ENCODE measurements around the gene DNAJC17.

DNAJC17 gene

DNA sequence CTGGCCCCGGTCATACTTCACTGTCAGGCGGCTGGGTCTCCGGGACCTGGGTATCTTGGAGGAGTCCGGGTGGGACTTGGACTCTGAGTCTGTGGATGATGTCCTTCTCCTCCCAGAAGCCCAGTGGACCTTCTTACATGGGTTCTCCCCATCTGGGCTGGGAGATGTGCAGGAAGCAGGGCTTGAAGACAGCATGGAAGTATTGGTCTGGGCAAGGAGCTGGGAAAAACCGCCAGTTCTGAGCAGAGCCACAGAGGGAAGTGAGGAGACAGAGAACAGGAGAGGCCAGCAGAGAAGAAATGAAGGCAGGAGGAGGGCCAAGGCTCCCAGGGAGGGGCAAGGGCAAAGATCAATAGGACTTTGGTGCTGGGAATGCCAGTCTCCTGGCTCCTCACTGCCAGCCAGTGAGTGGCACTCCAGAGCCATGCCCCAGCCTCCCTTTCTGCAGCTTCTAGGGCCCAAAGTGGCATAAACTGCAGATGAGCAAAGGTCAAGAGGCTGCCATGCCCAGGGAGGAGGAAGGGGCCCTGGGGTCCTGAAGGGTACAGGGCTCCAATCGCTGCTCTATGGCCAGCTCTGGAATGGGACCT lies 21.3 kb upstream of the DNAJC17 start, which contains the start of gene PPP1R14D:
Gene PPP1R14D (minus strand): TSS at position 262 of the 590 bp plus-strand sequence. CDS start 67 bp downstream, at position 195.
- H3K27me3 ChIP-seq (ENCODE audit: insufficient read depth, low read length) = no peaks in the 10 kb centered on the region
- H3K4me1 ChIP-seq (ENCODE audit: insufficient read depth, low read length) = no peaks in the 10 kb centered on the region
- H3K9me3 ChIP-seq (ENCODE audit: insufficient read depth, low read depth, low read length) = no peaks in the 10 kb centered on the region
- no peak within 1 kb of the TSS for H3K27ac ChIP-seq (ENCODE audit: low read length)
- H3K4me3 ChIP-seq (ENCODE audit: low read length) = no peak within 1 kb of the TSS
- no peaks in the 10 kb centered on the region for H3K36me3 ChIP-seq (ENCODE audit: insufficient read depth, low read depth, low read length)
- H3K9ac ChIP-seq (ENCODE audit: low read depth, low read length) = no peak within 1 kb of the TSS

DNA sequence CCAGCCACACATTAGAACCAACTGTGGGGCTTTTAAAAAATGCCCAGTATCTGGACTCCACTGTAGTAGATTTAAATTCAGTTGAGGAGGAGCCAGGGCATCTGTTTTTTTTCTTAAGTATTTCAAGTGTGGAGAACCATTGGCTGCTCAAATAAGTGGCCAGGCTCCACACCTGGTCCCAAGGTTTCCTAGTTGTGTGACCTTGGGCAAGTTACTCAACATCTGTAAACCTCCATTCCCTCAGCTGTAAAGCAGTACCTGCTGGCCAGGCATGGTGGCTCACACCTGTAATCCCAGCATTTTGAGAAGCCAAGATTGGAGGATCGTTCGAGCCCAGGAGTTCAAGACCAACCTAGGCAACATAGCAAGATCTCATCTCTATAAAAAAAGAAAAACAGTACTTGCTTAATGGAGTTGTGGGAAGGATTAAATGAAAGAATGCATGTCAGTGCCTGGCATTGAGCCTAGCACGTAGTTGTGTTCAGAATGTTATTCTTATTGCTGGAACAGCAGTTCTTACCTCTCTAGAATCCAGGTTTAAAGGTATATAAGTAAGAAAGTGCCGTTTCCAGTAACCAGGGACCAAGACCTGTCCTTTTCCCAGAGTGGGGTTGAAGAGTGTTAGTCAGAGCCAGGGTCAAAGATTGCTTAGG lies 19.3 kb upstream of the DNAJC17 start:
- no peaks in the 10 kb centered on the region for H3K36me3 ChIP-seq (ENCODE audit: insufficient read depth, low read depth, low read length)

DNA sequence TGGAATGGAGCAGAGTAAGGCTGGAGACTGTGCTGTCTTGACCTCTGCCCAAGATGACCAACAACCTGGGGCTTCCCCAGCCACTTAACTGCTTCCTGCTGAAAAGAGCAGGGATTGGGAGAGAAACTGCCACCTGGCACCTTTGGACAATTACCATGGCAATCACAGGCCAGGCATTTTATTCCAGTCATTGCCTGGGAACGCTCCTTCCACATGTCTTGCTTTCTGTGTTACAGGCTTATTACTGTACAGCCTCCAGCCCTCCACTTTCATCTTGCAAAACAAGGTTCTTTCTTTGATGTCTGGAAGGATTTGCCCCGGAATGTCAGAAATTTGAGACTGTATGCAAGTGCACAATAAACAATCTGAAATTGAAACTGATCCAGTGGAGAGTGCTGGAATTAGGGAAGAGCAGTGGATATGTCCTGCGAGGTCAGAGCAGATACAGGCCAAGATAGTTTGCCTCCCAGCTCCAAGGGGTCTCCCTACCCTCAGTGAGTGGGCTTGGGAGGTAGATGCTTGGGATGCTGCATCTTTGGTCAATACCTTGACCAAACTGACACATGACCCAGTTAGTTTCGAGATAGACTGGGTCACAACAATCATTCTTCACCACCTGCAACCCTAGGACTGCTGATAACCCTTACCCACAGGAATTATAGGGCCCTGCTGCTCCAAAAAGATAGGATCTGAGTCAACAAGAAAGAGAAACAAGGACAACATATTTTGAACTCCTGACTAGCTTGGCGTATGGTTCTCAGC lies 18.6 kb upstream of the DNAJC17 start:
- H3K4me3 ChIP-seq (ENCODE audit: low read length) = no peak overlapping the region
- no peak overlapping the region for H3K27ac ChIP-seq (ENCODE audit: low read length)
- no peaks in the 10 kb centered on the region for H3K9me3 ChIP-seq (ENCODE audit: insufficient read depth, low read depth, low read length)
- no peaks in the 10 kb centered on the region for H3K4me1 ChIP-seq (ENCODE audit: insufficient read depth, low read length)
- H3K9ac ChIP-seq (ENCODE audit: low read depth, low read length) = no peak overlapping the region
- H3K27me3 ChIP-seq (ENCODE audit: insufficient read depth, low read length) = no peaks in the 10 kb centered on the region
- H3K36me3 ChIP-seq (ENCODE audit: insufficient read depth, low read depth, low read length) = no peaks in the 10 kb centered on the region

More for the DNA sequence above, 19.3 kb upstream of the DNAJC17 start:
- no peak overlapping the region for H3K27ac ChIP-seq (ENCODE audit: low read length)
- H3K4me1 ChIP-seq (ENCODE audit: insufficient read depth, low read length) = no peaks in the 10 kb centered on the region
- no peaks in the 10 kb centered on the region for H3K27me3 ChIP-seq (ENCODE audit: insufficient read depth, low read length)
- H3K4me3 ChIP-seq (ENCODE audit: low read length) = no peak overlapping the region
- H3K9me3 ChIP-seq (ENCODE audit: insufficient read depth, low read depth, low read length) = no peaks in the 10 kb centered on the region
- no peak overlapping the region for H3K9ac ChIP-seq (ENCODE audit: low read depth, low read length)

DNA sequence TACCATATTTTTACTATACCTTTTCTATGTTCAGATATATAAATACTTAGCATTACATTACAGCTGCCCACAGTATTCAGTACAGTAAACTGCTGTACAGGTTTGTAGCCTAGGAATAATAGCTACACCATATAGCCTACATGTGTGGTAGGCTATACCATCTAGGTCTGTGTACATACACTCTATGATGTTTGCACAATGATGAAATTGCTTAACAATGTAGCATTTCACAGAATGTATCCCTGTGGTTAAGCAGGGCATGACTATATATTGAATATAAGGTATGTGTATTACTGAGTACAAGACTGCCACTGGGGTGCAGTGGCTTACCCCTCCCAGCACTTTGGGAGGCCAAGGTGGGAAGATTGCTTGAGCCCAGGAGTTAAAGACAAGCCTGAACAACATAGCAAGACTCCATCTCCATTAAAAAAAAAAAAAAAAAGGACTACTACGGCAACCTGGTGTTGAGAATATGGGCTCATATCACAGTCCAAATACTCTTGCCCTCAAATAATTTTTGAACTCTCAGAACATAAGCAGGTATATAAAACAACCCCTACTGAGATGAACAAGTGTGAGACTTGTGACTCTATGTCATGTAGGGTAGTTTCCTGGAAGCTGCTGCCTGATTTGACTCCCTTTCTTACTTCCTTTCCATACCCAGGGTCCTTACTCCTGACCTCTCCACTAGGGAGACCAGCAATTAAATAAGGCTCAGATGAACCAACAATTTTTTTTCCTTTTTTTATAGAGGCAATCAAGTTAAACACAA lies 16.5 kb upstream of the DNAJC17 start:
- Histone ChIP-seq H3K9me3 (ENCODE audit: insufficient read depth, low read depth, low read length) (no peaks in the 10 kb centered on the region), H3K27ac (ENCODE audit: low read length) (no peak overlapping the region), H3K9ac (ENCODE audit: low read depth, low read length) (no peak overlapping the region), H3K4me3 (ENCODE audit: low read length) (no peak overlapping the region), H3K4me1 (ENCODE audit: insufficient read depth, low read length) (no peaks in the 10 kb centered on the region), H3K27me3 (ENCODE audit: insufficient read depth, low read length) (no peaks in the 10 kb centered on the region), H3K36me3 (ENCODE audit: insufficient read depth, low read depth, low read length) (no peaks in the 10 kb centered on the region)

DNA sequence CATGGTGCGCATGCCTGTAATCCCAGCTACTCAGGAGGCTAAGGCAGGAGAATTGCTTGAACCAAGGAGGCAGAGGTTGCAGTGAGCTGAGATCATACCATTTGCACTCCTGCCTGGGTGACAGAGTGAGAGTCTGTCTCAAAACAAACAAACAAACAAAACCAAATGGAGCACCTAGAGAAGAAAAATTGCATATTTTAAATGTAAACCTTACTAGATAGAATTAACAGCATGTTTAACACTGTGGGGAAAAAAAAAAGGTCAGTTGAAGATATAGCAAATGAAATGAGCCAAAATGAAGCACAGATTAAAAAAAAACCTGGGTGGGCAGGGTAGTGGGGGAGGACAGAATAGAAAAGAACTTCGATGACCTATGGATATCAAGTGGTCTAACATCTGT lies 13.9 kb upstream of the DNAJC17 start:
- Histone ChIP-seq H3K4me3 (ENCODE audit: low read length) (no peak overlapping the region), H3K36me3 (ENCODE audit: insufficient read depth, low read depth, low read length) (no peaks in the 10 kb centered on the region), H3K9me3 (ENCODE audit: insufficient read depth, low read depth, low read length) (no peaks in the 10 kb centered on the region), H3K27ac (ENCODE audit: low read length) (no peak overlapping the region), H3K9ac (ENCODE audit: low read depth, low read length) (no peak overlapping the region), H3K4me1 (ENCODE audit: insufficient read depth, low read length) (no peaks in the 10 kb centered on the region), H3K27me3 (ENCODE audit: insufficient read depth, low read length) (no peaks in the 10 kb centered on the region)

DNA sequence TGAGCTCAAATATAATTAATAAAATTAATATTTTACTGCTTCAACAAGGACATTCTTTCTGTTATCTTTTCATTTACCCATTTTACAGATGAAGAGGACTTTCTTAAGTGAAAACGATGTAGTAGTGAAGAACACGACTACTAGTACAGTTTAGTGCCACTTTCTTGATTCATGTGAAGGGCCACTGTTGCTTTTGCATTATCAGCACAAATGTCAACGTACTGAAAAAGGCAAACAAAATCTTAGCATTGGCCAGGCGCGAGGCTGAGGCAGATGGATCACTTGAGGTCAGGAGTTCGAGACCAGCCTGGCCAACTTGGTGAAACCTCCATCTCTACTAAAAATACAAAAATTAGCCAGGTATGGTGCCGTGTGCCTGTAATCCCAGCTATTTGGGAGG lies 11.8 kb upstream of the DNAJC17 start:
- Histone ChIP-seq H3K36me3 (ENCODE audit: insufficient read depth, low read depth, low read length) (peaks cover 4% of the 10 kb centered on the region; the same call in 1 of the 2 replicates), H3K9me3 (ENCODE audit: insufficient read depth, low read depth, low read length) (no peaks in the 10 kb centered on the region), H3K27me3 (ENCODE audit: insufficient read depth, low read length) (no peaks in the 10 kb centered on the region), H3K9ac (ENCODE audit: low read depth, low read length) (no peak overlapping the region), H3K4me3 (ENCODE audit: low read length) (no peak overlapping the region), H3K27ac (ENCODE audit: low read length) (no peak overlapping the region), H3K4me1 (ENCODE audit: insufficient read depth, low read length) (no peaks in the 10 kb centered on the region)

DNA sequence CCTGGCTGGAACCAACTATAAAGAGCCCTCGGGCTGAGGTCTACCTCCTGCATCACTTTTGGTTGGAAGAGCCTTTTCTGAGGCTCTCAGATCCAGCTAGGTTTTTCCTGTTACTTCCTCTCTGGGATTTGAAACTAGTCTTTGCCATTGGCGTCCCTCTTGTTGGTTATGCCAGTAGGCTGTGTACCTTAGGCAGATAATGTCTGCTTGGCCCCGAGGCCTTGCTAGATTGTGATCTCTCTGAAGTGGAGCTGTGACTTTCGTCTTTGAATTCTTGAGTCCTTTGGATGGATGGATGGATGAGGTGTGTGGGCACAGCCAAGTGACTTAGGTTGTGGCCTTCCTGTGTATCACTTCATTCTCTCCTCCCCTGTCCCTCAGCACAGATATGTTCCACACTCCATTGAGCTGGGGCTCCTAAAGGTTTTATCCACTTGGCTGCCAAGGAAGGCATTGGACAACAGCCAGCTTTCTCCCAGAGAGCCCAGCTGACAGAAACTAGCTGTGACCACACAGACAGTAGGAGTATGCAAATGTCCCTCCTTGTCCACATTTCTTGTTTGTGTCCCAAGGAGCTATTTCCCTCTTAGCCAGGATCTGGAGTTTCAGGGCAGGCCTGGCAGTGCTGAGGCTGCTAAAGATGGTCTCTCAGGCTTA lies 7.9 kb upstream of the DNAJC17 start:
- H3K9me3 ChIP-seq (ENCODE audit: insufficient read depth, low read depth, low read length) = no peaks in the 10 kb centered on the region
- no peak overlapping the region for H3K9ac ChIP-seq (ENCODE audit: low read depth, low read length)
- H3K4me1 ChIP-seq (ENCODE audit: insufficient read depth, low read length) = no peaks in the 10 kb centered on the region
- no peak overlapping the region for H3K4me3 ChIP-seq (ENCODE audit: low read length)
- peaks cover 10% of the 10 kb centered on the region; the same call in 1 of the 2 replicates for H3K36me3 ChIP-seq (ENCODE audit: insufficient read depth, low read depth, low read length)
- no peaks in the 10 kb centered on the region for H3K27me3 ChIP-seq (ENCODE audit: insufficient read depth, low read length)
- no peak overlapping the region for H3K27ac ChIP-seq (ENCODE audit: low read length)

DNA sequence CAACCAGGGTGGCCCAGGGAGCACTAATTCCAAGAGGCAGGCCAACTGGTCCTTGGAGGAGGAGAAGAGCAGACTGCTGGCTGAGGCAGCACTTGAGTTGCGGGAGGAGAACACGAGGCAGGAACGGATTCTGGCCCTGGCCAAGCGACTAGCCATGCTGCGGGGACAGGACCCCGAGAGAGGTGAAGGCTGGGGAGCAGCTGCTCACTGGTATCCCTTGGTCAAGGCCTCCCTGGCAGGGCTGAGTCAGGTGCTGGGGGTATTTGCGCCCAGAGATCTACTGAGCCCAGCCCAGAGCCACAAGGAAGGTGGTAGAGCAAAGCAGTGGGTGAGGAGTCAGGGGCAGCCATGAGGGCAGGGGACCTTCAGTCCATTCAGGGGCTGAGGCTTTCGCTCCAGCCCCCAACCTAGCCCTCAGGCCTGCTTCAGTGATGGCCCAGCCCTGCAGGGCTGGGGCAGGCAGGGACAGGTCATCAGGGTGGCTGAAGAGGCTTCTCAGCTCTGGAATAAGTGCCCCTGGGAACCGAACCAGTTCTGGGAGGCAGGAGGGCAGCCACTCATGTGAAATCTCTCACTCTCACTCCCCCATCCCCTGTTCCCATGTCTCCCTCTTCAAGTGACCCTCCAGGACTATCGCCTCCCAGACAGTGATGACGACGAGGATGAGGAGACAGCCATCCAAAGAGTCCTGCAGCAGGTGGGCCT lies 5.6 kb upstream of the DNAJC17 start:
- no peak overlapping the region for H3K9ac ChIP-seq (ENCODE audit: low read depth, low read length)
- peaks cover 10% of the 10 kb centered on the region; the same call in 1 of the 2 replicates for H3K36me3 ChIP-seq (ENCODE audit: insufficient read depth, low read depth, low read length)
- H3K27ac ChIP-seq (ENCODE audit: low read length) = no peak overlapping the region
- no peaks in the 10 kb centered on the region for H3K27me3 ChIP-seq (ENCODE audit: insufficient read depth, low read length)
- no peak overlapping the region for H3K4me3 ChIP-seq (ENCODE audit: low read length)
- H3K4me1 ChIP-seq (ENCODE audit: insufficient read depth, low read length) = no peaks in the 10 kb centered on the region
- no peaks in the 10 kb centered on the region for H3K9me3 ChIP-seq (ENCODE audit: insufficient read depth, low read depth, low read length)

DNA sequence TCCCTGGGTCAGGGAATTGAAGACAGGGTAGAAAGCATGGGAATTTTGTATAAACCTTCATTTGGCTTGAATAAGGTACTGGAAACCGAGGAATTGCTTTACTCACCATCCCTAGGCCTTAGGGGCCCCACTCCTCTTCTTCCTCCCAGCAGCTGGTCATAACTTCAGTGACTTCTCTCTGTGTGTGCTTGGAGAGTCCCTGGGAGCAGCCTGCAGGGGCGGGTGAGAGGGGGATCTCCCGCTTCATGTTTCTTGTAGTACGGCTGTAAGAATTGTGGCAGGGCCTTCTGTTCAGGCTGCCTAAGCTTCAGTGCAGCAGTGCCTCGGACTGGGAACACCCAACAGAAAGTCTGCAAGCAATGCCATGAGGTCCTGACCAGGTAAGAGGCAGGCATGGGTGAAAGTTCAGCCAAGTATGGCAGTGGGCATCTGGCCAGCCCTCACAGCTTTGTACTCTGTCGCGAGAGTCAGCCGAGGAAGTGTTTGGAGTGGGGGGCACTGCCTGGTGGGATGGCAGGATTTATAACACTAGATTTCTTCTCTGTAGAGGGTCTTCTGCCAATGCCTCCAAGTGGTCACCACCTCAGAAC lies 1.7 kb upstream of the DNAJC17 start:
- Histone ChIP-seq H3K36me3 (ENCODE audit: insufficient read depth, low read depth, low read length) (0 out of 2 replicates have a peak, but pooled peaks cover 6% of the 10 kb centered on the region), H3K9me3 (ENCODE audit: insufficient read depth, low read depth, low read length) (no peaks in the 10 kb centered on the region), H3K9ac (ENCODE audit: low read depth, low read length) (no peak overlapping the region), H3K4me3 (ENCODE audit: low read length) (no peak overlapping the region), H3K27ac (ENCODE audit: low read length) (no peak overlapping the region), H3K27me3 (ENCODE audit: insufficient read depth, low read length) (no peaks in the 10 kb centered on the region), H3K4me1 (ENCODE audit: insufficient read depth, low read length) (0 out of 2 replicates have a peak, but pooled peaks cover 3% of the 10 kb centered on the region)

DNA sequence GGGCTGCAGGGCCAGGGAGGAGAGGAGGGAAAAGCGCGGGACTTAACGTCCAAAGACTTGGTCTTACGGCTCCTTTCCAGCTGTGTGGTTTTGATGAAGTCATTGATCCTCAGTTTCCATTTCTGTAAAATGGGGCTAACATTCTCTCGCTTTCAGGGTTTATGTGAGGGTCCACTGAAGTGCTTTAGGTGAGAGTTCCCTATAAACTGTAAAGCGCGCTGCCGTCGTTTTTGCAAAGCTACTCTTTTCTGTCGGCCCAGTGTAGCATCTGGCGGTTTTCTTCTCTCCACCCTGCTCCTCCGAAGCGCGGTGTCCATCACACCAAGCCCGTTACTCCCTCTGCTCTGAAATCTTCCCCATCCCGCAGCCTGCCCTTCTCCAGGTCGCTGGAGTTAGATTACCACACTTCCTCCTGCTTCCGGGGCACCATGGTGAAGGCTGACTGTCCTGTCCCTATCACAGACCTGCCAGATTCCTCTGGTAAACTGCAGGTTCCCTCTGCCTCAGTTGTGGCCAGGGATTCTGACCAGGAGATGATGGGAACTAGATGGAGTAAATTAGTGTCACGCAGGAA lies 702 bp upstream of the DNAJC17 start:
- H3K9me3 ChIP-seq (ENCODE audit: insufficient read depth, low read depth, low read length) = no peaks in the 10 kb centered on the region
- peak overlapping the region; percentile 74; the same call in 1 of the 2 replicates for H3K9ac ChIP-seq (ENCODE audit: low read depth, low read length)

More for the DNA sequence above, 702 bp upstream of the DNAJC17 start:
- Histone ChIP-seq H3K4me1 (ENCODE audit: insufficient read depth, low read length) (0 out of 2 replicates have a peak, but pooled peaks cover 3% of the 10 kb centered on the region), H3K27ac (ENCODE audit: low read length) (no peak overlapping the region), H3K27me3 (ENCODE audit: insufficient read depth, low read length) (no peaks in the 10 kb centered on the region), H3K4me3 (ENCODE audit: low read length) (peak overlapping the region; percentile 87), H3K36me3 (ENCODE audit: insufficient read depth, low read depth, low read length) (0 out of 2 replicates have a peak, but pooled peaks cover 6% of the 10 kb centered on the region)
